Measurements from ENCODE around the gene SMAD6. TPM values are rescaled to one million over a fixed set of nuclear protein-coding genes. Genes with fewer than 3 reads are reported as not detected.

Gene SMAD6
- total RNA-seq: 12.2 and 21.4 TPM in 2 replicates

DNA sequence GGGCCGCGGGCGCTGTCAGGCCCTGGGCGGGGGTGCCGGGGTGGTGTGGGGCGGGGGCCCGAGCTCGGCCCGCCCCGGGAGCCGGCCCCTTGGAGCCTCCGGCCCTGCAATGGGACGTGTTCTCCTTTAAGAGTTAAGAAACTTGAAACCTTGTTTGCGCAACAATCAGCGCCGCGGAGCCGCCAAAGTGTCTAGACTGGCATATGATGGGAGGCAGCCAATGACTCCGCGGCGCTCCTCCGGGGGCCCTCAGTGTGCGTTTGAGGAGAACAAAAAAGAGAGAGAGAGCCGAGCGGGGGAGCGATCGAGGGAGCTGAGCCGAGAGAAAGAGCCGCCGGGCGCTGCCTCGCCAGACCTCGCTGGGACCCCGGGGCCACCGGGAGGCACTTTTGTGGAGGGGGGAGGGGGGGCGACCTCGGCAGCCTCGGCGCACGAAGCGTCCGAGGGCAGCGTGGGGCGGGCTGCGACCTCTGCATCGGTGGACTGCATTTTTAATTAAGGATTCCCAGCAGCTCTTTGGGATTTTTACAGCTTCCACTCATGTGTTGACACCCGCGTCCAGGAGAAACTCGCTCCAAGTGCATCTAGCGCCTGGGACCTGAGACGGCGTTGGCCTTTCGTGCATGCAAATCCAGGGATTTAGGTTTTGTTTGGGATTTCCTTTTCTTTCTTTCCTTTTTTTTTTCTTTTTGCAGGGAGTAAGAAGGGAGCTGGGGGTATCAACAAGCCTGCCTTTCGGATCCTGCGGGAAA is at the start of gene SMAD6:
SMAD6 (plus strand) TSS at position 202 of the 752 bp plus-strand sequence. CDS start 1,023 bp downstream, outside the sequence.

Other genes starting within 250 kb of the SMAD6 start
- 23.1 and 48.8 TPM in 2 replicates for gene SNAPC5, start 204.5 kb upstream of the SMAD6 start, total RNA-seq
- gene RPL4, start 197.4 kb upstream of the SMAD6 start, total RNA-seq: 2,214 and 4,516 TPM in 2 replicates
- 32.8 and 37.4 TPM in 2 replicates for gene ZWILCH, start 196.9 kb upstream of the SMAD6 start, total RNA-seq
- gene LCTL, start 136.2 kb upstream of the SMAD6 start, total RNA-seq: not detected in 2 replicates

Measured in epithelial cell of umbilical artery (primary cell).